NCI-H1105 (cell line): ENCODE measurements around the gene ZNF438.
A peak's percentile ranks its signal among the peaks of the same experiment; 100 is the strongest.
"Not testable (repeated sequence)": the region's sequence is repeated elsewhere in the genome, so short reads cannot be mapped to it uniquely, and the experiment has no call there.

Experiments
- DNase-seq: peaks from one replicate; lab custom pipeline; 2025; lab: John Stamatoyannopoulos, UW

ZNF438 gene

DNA sequence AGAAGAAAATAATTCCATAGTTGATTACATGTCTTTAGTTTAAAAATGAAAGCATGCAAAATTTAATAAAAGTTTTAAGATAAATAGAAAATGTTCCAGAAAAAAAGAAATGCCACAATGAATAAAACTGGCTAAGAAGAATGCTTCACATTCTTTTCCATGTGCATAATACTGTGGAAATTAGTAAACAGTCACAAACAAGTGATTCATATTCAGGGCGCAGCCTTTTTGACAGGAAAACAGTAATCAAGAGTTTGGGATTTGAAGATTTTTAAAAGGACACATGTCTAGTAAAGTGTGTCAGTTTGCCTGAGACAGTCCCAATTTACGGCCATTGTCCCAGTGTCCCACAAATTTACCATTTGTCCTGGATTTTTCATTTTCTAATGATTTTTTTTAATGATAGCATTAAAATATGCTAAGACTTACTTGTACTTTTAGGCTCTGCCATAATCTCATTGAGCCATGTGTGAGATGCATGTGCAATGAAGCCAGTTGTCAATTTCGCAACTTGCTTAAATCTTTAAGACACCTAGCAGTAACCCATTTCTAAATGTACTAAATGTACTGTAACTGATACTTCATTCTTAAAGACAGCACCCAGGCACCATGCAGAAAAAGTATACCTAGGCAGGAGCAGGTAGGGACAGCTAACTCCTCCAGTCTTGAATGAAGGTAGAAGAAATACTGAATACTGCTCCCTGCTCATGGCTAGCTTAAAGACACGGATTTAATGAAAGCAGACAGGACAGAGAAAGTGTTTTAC is 46.9 kb downstream of the ZNF438 start:
- DNase-seq, result no peak

DNA sequence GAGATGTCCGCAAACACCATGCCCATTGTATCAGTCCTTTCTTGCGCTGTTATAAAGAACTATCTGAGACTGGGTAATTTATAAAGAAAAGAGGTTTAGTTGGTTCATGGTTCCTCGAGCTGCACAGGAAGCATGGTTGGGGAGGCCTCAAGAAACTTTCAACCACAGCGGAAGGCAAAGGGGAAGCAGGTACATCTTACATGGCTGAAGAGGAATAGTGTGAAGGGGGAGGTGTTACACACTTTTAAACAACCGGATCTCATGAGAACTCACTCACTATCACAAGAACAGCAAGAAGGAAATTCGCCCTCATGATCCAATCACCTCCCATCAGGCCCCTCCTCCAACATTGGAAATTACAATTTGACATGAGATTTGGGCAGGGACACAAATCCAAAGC is 48.5 kb downstream of the ZNF438 start:
- not testable (repeated sequence) for DNase-seq

DNA sequence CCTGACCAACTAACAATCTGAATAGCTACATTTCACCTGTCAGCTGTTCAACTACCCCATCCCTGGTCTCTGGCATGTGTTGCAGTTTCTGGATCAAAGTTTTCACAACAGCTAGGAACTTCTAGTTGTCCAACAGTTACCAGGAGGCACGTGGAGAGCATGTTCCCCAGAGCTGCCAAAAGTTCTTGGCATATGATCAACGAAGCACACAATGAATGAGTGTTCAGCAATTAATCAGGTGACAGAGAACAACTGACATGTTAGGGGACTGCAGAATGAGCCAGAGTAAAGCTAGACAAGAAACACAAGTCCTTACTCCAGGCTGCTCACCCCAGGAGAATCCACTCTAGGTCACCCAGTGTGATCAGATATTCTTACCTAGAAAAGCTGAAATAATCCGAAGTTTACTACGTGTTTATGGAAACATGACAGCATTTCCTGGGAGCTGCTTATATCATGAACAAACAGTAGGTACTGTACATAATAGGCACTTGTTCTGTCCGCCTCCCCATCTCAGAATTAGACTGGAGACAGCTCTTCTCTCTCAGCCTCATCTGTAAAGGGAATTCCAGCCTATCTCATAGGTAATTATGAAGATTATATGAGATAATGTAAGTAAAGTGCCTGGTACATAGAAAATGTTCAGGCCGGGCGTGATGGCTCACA is 50.6 kb downstream of the ZNF438 start:
- peak; percentile 62 for DNase-seq

DNA sequence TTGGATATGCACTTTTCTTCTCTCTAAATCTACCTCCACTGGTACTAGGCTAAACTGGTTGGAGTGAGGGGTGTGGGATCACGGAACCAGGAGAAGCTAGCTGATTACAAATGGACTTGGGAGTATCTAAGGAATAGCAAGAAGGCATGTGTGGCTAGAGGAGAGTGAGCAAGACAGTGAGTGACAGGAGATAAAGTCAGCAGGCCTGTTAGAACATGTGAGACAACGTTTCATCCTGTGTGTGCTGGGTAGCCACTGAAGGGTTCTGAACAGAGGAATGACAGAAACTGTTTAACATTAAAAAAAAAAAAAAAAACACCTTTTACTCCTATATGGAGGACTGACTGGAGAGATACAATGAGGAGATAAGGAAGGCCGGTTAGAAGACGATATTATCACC is 51.7 kb downstream of the ZNF438 start:
- DNase-seq, result no peak

DNA sequence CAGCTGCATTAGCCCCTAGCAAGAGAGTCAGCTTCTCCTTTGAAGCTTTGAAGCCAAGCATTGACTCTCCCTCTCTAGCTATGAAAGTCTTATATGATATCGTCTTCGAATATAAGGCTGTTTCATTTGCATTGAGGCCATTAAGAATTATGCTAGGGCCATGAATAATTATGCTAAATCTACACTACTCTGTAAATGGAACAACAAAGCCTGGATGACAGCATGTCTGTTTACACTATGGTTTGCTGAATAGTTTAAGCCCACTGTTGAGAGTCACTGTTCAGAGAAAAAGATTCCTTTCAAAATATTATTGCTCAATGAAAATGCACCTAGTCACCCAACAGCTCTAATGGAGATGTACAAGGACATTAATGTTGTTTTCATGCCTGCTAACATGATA is 52.8 kb downstream of the ZNF438 start:
- DNase-seq, result no peak

DNA sequence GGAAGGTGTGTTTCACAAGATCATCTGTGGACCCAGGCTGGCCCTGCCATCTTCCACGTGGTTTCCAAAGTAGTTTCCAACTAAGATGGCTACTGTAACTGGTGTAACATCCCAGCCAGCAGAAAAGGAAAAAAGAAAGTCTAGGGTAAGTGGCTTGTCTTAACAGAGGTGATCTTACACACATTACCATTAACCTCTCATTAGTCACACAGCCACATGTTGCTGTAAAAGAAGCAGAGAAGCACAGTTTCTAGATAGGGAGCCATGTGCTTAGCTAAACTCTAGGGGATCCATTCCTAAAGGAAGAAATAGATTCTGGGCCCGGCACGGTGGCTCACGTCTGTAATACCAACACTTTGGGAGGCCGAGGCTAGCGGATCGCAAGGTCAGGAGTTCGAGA is 54.3 kb downstream of the ZNF438 start:
- DNase-seq, result no peak

DNA sequence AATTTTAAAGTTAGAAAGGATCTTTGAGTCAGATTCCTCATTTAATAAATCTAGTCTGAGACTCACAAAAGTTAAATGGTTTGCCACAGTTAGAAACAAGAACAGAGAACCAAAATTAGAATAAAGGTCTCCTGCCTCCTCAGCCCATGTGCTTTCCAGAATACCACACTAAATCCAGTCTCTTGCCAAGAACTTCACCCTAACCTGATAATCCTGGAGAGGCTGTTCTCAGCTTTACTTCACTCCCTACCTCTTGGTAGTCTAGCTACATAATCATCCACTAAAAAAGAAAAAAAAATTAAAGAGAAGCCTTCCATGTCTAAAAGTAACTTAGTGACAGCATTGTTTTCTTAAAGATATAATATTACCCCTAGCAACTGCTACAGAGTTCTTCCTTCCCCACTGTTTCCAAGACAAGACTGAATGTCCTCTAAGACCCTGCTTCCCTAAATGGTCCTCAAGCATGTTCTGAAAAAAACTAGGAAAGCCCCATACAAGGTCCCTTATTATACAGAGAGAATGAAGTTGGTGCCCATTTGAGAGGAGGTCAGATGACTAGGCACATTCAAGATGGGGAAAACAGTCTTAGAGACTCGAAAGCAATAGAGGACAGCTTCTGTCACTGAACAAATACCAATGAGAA is 56.8 kb downstream of the ZNF438 start:
- no peak for DNase-seq

DNA sequence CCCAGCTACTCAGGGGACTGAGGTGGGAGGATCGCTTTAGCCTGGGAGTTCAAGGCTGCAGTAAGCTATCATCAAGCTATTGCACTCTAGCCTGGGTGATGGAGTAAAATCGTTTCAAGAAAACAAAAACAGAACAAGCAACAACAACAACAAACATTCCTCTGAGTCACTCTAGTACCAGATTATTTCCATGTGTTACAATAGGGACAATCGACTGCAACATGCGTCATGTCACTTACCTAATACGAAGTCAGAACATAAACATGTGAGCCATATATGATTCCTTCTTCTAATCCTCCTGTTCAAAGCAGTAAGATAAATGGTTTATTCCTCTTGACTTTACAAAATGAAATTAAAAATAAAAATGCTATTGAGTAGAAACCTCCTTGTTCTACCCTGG is 57.3 kb downstream of the ZNF438 start:
- no peak for DNase-seq

DNA sequence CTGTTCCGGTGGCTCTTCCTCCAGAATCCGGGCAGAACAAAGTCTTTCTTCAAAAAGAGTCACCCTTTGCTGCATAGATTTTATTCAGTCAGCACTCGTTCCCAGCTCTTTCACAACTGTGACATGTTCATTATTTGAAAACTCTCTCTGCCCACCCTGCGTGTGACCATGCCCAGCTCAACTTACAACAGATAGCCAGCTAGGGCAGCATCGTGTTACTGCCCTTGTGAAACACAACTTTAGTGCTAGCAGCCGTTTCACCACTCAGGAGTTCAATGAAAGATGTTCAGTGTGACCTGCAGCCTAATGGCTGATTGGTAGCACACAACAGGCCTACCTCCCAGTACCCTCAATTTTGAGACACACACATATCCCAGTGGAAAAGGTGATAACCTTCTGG is 57.9 kb downstream of the ZNF438 start:
- no peak for DNase-seq

DNA sequence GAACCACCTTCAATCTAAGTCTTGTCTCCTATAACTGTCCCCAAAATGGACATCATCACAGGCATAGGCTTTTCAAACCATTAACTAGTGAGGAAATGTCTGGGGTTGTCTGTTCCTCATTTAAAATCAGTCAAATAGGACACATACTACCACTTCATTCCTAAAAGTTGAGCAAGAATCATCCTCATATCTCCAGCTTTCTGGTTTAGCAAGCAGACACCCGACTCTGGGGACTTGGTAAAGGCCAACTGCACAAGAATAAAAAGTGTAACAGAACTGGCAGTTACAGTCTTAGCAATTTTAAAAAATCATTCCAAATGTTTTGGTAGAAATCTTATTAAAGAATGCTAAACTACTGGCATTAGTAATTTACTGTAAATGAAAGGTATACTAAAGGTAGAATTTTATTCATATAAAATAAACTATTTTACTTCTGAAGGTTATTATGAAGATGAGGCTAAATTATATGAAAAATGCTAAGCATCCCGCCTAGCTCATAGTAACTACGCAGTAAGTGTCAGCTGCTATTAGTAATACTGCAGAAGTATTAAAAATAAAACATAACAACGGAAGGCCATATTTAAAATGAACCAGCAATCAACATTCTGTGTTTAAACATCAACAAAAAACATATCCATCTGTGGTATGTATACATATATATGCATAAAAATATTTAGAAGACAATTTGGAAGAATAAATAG is 60.8 kb downstream of the ZNF438 start:
- DNase-seq, result no peak

DNA sequence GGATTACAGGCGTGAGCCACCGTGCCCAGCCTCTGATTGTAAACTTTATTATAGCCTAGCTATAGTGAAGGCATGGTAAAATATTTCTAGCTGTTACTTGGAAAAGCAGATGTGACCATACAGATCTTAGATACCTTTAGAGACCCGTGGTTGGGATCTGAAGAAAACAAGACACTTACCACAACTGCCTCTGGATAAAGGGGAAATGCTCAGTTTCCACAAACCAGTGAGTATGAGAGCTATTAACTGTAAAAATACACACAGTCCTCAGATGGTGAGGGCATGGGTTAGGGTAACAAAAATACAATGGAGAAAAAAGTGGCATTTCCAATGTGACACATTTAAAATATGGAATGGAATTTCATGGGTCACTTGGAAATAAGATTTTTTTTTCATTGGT is 63.0 kb downstream of the ZNF438 start:
- DNase-seq, result no peak

DNA sequence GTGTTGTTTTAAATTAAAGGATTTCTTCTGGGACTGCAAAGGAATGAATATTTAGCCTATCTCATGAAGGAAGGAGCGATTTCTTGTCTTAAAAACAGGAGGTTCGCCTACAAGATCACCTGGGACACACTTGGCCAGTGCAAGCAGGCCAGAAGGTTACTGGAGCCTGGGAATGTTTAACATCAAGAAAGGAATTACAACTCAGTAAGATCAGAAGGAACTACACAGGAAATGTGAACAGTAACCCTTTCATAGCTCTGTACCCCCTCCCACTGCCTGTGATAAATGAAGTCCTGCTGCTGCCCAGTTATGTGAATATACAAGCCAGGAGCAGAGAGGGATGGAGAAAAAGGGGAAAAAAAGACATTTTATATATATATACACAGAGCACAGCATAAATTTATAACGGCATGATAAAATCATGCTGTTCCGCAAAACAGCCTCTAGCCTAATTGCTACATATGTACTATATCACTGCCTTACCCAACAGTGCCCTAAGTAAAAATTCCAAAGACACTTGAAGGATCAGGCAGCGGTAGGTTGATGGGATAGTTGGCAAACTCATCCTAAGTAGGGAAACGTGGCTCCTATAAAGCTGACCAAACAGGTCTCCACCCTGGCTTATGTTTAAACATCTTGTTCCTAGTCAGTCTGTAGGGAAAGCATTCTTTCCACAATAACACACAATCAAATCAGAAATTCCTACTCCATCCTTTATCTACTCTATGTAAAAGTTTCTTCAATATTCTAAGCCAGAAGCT is 63.8 kb downstream of the ZNF438 start:
- no peak for DNase-seq

DNA sequence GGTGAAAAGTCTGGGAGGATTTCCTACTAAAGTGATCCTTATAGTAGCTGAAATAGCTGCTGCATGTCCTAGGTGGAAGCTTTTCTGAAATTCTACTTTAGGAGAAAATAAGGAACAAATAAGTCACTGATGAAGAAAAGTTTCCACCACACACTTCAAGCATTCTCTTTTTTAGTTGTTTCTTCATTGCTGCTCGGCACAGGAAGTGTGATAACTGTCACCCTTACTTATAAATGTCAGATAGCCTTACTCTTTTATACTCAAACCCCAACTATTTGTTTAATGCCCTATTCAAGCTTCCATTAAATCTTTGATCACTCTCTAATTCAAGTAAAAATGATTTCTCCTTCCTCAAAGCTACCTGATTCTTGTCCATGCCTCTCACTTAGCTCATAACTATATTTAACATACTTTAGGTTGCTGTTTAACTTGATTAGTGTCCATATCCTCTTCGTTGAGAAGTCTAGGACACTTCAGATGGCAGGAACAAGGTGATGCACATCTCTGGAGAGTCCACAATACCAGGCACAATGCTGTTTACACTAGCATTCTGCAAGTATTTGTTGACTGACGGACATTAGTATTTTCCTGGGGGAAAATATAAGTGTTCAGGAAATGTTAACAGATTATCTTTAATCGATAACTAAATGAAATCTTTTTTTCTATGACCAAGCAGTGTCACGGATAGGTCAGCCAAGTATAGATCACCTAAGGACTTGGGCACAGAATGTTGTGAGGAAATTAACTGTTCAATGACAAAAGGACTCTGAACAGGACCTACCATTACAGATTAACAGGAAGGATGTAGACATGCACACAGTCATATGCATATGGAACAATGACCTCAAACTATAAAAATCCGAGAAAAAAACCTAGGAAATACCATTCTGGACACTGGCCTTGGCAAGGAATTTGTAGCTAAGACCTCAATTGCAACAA is 67.4 kb downstream of the ZNF438 start:
- no peak for DNase-seq

DNA sequence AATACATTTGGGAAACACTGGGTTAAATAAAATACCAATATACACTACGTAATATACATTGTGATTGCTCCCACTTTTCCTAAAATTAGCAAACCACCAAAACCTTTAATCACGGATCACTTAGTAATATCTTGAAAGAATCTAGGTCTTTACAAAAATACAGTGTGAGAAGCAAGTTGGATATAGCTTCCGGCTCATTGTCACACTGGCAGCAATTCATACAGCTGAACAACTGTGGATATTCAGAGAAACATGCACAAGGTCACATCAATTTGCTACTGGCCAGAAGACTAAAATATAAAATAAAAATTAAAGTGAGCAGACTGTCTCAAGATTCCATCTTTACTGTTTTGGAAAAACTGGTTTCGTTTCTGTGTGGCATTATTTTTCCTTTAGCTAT is 69.1 kb downstream of the ZNF438 start:
- DNase-seq, result no peak

DNA sequence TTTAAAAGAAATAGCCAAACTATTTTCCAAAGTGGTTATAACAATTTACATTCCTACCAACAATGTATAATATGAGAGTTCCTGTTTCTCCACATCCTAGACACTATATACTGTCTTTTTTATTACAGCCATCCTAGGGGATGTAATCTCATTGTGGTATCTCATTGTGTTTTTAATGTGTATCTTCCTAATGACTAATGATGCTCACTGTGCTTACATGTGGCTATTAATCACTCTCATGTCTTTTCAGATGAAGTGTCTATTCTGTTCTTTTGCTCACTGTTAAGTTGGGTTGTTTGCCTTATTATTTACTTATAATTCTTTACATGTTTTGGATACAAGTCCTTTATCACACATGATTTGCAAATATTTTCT is 71.8 kb downstream of the ZNF438 start:
- no peak for DNase-seq

DNA sequence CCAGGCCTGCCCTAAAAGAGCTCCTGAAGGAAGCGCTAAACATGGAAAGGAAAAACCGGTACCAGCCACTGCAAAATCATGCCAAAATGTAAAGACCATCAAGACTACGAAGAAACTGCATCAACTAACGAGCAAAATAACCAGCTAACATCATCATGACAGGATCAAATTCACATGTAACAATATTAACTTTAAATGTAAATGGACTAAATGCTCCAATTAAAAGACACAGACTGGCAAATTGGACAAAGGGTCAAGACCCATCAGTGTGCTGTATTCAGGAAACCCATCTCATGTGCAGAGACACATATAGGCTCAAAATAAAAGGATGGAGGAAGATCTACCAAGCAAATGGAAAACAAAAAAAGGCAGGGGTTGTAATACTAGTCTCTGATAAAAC is 82.4 kb downstream of the ZNF438 start:
- DNase-seq, result not testable (repeated sequence)

DNA sequence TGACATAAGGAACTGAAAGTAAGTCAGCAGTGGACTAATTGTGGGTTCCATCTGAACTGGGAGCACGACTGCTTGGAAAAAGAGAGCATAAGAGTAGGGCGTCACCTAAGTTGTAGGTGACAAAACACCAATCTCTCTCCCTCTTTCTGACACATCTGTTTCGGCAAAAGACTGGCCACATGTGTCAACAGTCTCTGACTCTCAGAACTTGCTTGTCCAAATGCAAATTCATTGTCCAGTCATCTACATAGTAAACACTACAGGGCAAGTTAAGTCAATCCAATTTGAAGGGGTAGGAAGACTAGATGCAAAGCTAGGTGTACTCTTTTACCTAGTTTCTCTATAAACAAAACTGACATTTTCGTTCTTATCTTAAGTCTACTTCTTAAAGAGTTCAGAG is 87.7 kb downstream of the ZNF438 start:
- no peak for DNase-seq

DNA sequence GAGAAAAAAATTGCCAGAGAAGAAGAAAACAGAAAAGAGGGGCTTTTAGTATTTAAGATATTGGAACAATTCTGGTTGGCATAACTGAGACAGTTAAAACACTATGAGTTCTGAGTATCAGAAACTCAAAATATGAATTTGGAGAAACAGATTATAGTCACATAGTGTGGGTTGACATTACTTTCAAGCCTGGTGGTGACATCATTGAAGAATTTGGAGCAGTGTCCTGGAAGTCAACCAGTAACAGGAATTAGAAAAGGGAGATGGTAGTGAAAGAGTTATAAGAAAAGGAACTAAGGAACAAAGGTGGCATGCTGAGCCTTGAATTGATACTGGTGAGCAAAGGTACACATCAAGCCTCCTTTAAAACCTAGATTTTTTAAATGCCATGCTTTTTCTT is 88.2 kb downstream of the ZNF438 start:
- no peak for DNase-seq

DNA sequence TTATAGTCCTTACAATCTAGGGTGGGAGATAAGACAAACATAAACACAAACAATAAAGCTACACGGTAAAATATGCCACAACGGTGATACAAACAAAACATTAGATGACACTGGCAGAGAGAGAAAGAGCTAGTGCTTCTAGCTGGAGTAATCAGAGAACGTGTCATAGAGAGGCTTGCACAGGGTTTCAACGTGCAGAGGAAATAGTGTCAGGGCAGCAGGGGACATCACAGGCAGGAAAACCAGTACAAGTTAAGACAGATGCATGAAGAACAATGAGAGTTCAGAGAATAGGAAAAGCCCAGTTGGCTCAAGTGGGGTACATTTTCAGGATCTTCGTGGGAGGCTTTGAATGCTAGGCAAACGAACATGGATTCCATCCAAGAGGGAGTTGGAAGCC is 91.4 kb downstream of the ZNF438 start:
- DNase-seq, result no peak

DNA sequence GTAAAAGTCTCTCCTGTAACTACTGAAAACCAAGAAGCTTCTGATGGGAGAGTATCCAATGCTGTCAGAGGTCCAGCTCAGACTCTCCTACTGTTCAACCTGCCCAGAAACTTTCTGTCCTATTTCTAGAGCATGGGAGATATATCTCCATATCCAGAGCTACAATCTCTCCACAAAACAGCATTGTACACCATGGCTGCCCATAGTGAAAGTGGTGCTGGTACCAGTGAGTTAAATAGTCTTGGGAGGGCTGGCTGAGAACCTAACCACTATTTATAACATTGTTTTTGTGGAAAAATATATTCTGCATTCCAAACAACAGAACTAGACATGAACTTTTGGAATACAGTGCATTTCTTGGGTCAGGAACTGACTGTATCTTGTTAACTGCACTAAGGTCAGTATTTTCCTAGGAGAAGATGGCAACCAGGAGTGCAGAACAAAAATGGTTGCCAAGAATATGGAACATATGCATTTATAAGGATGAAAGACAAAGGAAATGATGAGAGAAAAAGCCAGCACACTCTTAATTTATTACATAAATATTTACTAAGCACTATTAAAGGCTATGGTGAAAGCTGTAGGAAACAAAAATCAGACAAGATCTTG is 91.9 kb downstream of the ZNF438 start:
- DNase-seq, result no peak

DNA sequence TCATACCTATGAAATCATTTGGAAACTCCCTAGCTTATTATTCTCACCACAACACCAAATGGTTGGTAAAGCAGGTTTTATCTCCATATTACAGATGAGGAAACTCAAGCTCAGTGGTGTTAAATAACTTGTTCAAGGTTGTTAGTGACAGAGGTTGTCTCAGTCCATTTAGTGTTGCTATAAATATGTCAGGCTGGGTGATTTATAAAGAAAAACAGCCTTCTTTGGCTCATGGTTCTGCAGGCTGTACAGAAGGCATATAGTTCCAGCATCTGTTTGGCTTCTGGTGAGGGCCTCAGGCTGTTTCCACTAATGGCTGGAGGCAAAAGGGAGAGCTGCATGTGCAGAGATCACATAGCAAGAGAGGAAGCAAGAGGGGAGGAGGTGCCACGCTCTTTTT is 96.6 kb downstream of the ZNF438 start:
- no peak for DNase-seq
